Measurements from ENCODE around the gene EPB41L1. TPM values are rescaled to one million over a fixed set of nuclear protein-coding genes. Genes with fewer than 3 reads are reported as not detected.

Gene EPB41L1
- total and polyA plus RNA-seq, 2 experiments from 2014 or later = 24.1 to 48.7 TPM

DNA sequence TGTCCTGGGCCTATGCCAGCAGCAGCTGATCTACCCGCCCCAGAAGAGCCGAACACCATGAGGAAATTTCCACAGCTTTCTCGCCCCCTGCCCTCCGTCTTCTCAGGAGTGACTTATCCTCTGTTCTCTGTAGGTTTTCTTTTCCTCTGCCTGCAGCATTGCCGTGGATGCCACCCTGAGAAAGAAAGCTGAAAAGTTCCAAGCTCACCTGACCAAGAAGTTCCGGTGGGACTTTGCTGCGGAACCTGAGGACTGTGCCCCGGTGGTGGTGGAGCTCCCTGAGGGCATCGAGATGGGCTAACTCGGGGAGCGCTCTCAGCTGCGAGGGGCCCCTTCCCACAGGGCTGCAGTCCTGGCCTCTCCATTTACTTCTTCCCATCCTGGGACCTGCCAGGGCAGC, 100.9 kb downstream of the EPB41L1 start:
- Mint-ChIP-seq H3K27me3 (ENCODE audit: insufficient read depth, low read depth, poor library complexity) (peaks cover 8% of the 10 kb centered on the region), H3K36me3 (ENCODE audit: low read depth) (peaks cover 8% of the 10 kb centered on the region; the same call in 2 of the 3 replicates), H3K4me3 (no peak overlapping the region), H3K9me3 (no peaks in the 10 kb centered on the region), H3K27ac (no peak overlapping the region), H3K4me1 (peaks cover 26% of the 10 kb centered on the region)
- ATAC-seq (no peak), DNase-seq (ENCODE audit: low spot score) (no peak)
- Histone ChIP-seq H3K36me3 (ENCODE audit: insufficient read depth) (peaks cover 4% of the 10 kb centered on the region; the same call in 1 of the 2 replicates), H3K4me1 (ENCODE audit: insufficient read depth) (peaks cover 7% of the 10 kb centered on the region; the same call in 1 of the 2 replicates), H3K27ac (ENCODE audit: low read depth) (no peak overlapping the region), H4K20me1 (replicated peaks; ENCODE audit: insufficient read depth) (peaks cover 12% of the 10 kb centered on the region; the same call in 1 of the 2 replicates), H3K79me2 (replicated peaks; ENCODE audit: insufficient read depth) (0 out of 2 replicates have a peak, but pooled peaks cover 4% of the 10 kb centered on the region), H3F3A (replicated peaks; ENCODE audit: low read depth) (no peaks in the 10 kb centered on the region), H3K27me3 (ENCODE audit: insufficient read depth) (no peaks in the 10 kb centered on the region), H3K4me2 (no peak overlapping the region), H3K4me3 (no peak overlapping the region), H2AFZ (no peak overlapping the region), H3K9me2 (ENCODE audit: insufficient read depth) (no peaks in the 10 kb centered on the region)
- no peak for TF ChIP-seq ZNF331 (CRISPR knock-in tag; IDR thresholded peaks at IDR 0.05; ENCODE audit: low read depth)
- no peak for TF ChIP-seq STAT1 (IDR thresholded peaks at IDR 0.05; ENCODE audit: unreplicated experiment)
- TF ChIP-seq CREB1 (CRISPR knock-in tag; IDR thresholded peaks at IDR 0.05; ENCODE audit: low read depth) = no peak

- H3F3A ChIP-seq (replicated peaks; ENCODE audit: low read depth) = no peaks in the 10 kb centered on the region
- TF ChIP-seq STAT1 (IDR thresholded peaks at IDR 0.05; ENCODE audit: unreplicated experiment) (no peak), EZH2phosphoT487 (IDR thresholded peaks at IDR 0.05; ENCODE audit: unreplicated experiment) (no peak), CREB1 (CRISPR knock-in tag; IDR thresholded peaks at IDR 0.05; ENCODE audit: low read depth) (no peak), ZNF462 (CRISPR knock-in tag; IDR thresholded peaks at IDR 0.05) (no peak), ETS1 (IDR thresholded peaks at IDR 0.05) (no peak), CTCF (conservative IDR thresholded peaks at IDR 0.05; ENCODE audit: low read depth in 2 of 2) (no peak), NANOG (IDR thresholded peaks at IDR 0.05; ENCODE audit: borderline replicate concordance) (no peak), JUNB (IDR thresholded peaks at IDR 0.05; ENCODE audit: unreplicated experiment) (no peak), EZH2 (IDR thresholded peaks at IDR 0.05; ENCODE audit: low read depth, unreplicated experiment) (no peak), POLR2AphosphoS5 (IDR thresholded peaks at IDR 0.05; ENCODE audit: low read depth) (no peak), ZNF331 (CRISPR knock-in tag; IDR thresholded peaks at IDR 0.05; ENCODE audit: low read depth) (no peak)
These were observed 104.9 kb downstream of the EPB41L1 start for GRCh38 chr20:36259177-36260061.

More at GRCh38 chr20:36259177-36260061, 104.9 kb downstream of the EPB41L1 start:
- DNase-seq (ENCODE audit: low spot score) = peak; percentile 32
- no peaks in the 10 kb centered on the region for H3K9me3 Mint-ChIP-seq
- Histone ChIP-seq H2AFZ (no peak overlapping the region), H4K20me1 (replicated peaks; ENCODE audit: insufficient read depth) (no peaks in the 10 kb centered on the region), H3K4me2 (peak overlapping the region; percentile 33; the same call in 1 of the 2 replicates), H3K4me3 (no peak overlapping the region), H3K27me3 (ENCODE audit: insufficient read depth) (no peaks in the 10 kb centered on the region), H3K27ac (ENCODE audit: low read depth) (no peak overlapping the region), H3K4me1 (ENCODE audit: insufficient read depth) (peaks cover 7% of the 10 kb centered on the region; the same call in 1 of the 2 replicates), H3K9me2 (ENCODE audit: insufficient read depth) (no peaks in the 10 kb centered on the region), H3K36me3 (ENCODE audit: insufficient read depth) (peaks cover 4% of the 10 kb centered on the region; the same call in 1 of the 2 replicates), H3K79me2 (replicated peaks; ENCODE audit: insufficient read depth) (no peaks in the 10 kb centered on the region)
- H3K4me3 Mint-ChIP-seq = peak overlapping the region; percentile 26; the same call in 1 of the 3 replicates
- H3K27me3 Mint-ChIP-seq (ENCODE audit: insufficient read depth, low read depth, poor library complexity) = peaks cover 3% of the 10 kb centered on the region
- peaks cover 8% of the 10 kb centered on the region; the same call in 1 of the 3 replicates for H3K36me3 Mint-ChIP-seq (ENCODE audit: low read depth)
- H3K27ac Mint-ChIP-seq = peak overlapping the region; percentile 45; the same call in 1 of the 2 replicates
- ATAC-seq = peak; percentile 70
- H3K4me1 Mint-ChIP-seq = peaks cover 19% of the 10 kb centered on the region
